K562 (cell line): Measurements from ENCODE around the gene DIS3L. TPM values are rescaled to one million over a fixed set of nuclear protein-coding genes. Genes with fewer than 3 reads are reported as not detected.
A peak's percentile ranks its signal among the peaks of the same experiment; 100 is the strongest.
"Not testable (repeated sequence)": the region's sequence is repeated elsewhere in the genome, so short reads cannot be mapped to it uniquely, and the experiment has no call there.

ENCODE experiments used
- ATAC-seq: fragments of 200-7000 bp; cut with Tn5 transposase; 3 replicates; pipeline ENCODE4 v1.9.1; 2020; ENCODE audit warnings: moderate library complexity
- BruUV-seq: library from RNA; stranded (reverse); fragments of 400-500 nt; replicated peaks from 2 replicates; lab custom pipeline; 2021; lab: Mats Ljungman, UMichigan
- CTCF ChIA-PET: fragments of 300-600 bp; formaldehyde crosslinking; extraction: SDS; loops from one replicate; lab custom pipeline; 2021; ENCODE audit warnings: low intra/inter-chr PET ratio; lab: Yijun Ruan, JAX
- POLR2A ChIA-PET: fragments of 300-600, 350-650 bp; sonication (Branson Sonifier 250); formaldehyde crosslinking; extraction: SDS; loops from one replicate; lab custom pipeline; 2021; ENCODE audit warnings: antibody characterized with exemption, inconsistent platforms; lab: Yijun Ruan, JAX
- DNase-seq, 4 experiments: peaks; one replicate each; pipeline versions ENCODE4 v3.0.0 to v3.0.0-alpha.2; 2011 to 2018; ENCODE audit warnings: low spot score in 3 of 4, mixed read lengths in 3 of 4; ENCODE audit errors: extremely low read depth in 1 of 4
- FAIRE-seq: peaks from 2 replicates; lab custom pipeline; 2011; peaks lifted over from hg19 to GRCh38; lab: Jason Lieb, UNC
- H2AFZ ChIP-seq: 2 replicates; pipeline ENCODE4 v1.6.0; 2011; ENCODE audit warnings: low read depth, low read length, control low read depth, inconsistent platforms
- H3K27ac ChIP-seq: fragments of 200-600 bp; 3 replicates; pipeline ENCODE4 v1.8.0; 2011; ENCODE audit warnings: low read depth, mild to moderate bottlenecking, control low read depth, inconsistent platforms, low read length, moderate library complexity, mixed read lengths; ENCODE audit errors: extremely low read depth
- H3K27me3 ChIP-seq, 2 experiments: fragments of 300-600 bp in 1 of 2; 2 replicates in 1 of 2; 3 replicates in 1 of 2; pipeline versions ENCODE4 v1.6.0 to v1.8.0; 2011; ENCODE audit warnings: inconsistent platforms in 2 of 2, low read length in 2 of 2, mild to moderate bottlenecking in 1 of 2, mixed read lengths in 1 of 2, moderate library complexity in 1 of 2; ENCODE audit not compliant: control insufficient read depth in 2 of 2, insufficient read depth in 2 of 2
- H3K36me3 ChIP-seq: fragments of 300-600 bp; 3 replicates; pipeline ENCODE4 v1.8.0; 2011; ENCODE audit warnings: mild to moderate bottlenecking, low read length, inconsistent platforms; ENCODE audit not compliant: control insufficient read depth, insufficient read depth
- H3K4me1 ChIP-seq, 2 experiments: fragments of 200-600 bp in 1 of 2; replicated peaks in 1 of 2; 2 replicates in 1 of 2; 3 replicates in 1 of 2; pipeline versions ENCODE4 v1.5.1 to v1.8.0; 2011; ENCODE audit warnings: inconsistent platforms in 2 of 2, low read length in 2 of 2, mild to moderate bottlenecking in 1 of 2, mixed read lengths in 1 of 2, moderate library complexity in 1 of 2; ENCODE audit not compliant: control insufficient read depth in 2 of 2, insufficient read depth in 2 of 2
- H3K4me2 ChIP-seq: 2 replicates; pipeline ENCODE4 v1.6.1; 2011; ENCODE audit warnings: low read length, control low read depth, inconsistent platforms, mixed read lengths; ENCODE audit not compliant: insufficient read depth
- H3K4me3 ChIP-seq: fragments of 200-600 bp; sonication (generic), shearing (Covaris generic); 2 replicates; pipeline ENCODE4 v1.5.1; 2016; ENCODE audit warnings: control low read depth, inconsistent platforms
- H3K79me2 ChIP-seq: fragments of 200-600 bp; 3 replicates; pipeline ENCODE4 v1.8.0; 2011; ENCODE audit warnings: low read length, inconsistent platforms; ENCODE audit not compliant: control insufficient read depth, insufficient read depth
- H3K9ac ChIP-seq, 2 experiments: 2 replicates each; pipeline versions ENCODE4 v1.6.0 to v1.6.1; 2011; ENCODE audit warnings: low read depth in 2 of 2, low read length in 2 of 2, control low read depth in 1 of 2, inconsistent platforms in 1 of 2, mild to moderate bottlenecking in 1 of 2, mixed read lengths in 1 of 2; ENCODE audit not compliant: insufficient read depth in 1 of 2
- H3K9me1 ChIP-seq: one replicate; pipeline ENCODE4 v1.6.0; 2011; ENCODE audit warnings: inconsistent platforms, mild to moderate bottlenecking, low read length, moderate library complexity; ENCODE audit not compliant: control insufficient read depth, insufficient read depth
- H3K9me3 ChIP-seq: replicated peaks from 2 replicates; pipeline ENCODE4 v1.5.1; 2011; ENCODE audit warnings: low read depth, low read length, inconsistent platforms; ENCODE audit not compliant: control insufficient read depth, insufficient read depth
- H4K20me1 ChIP-seq: replicated peaks from 2 replicates; pipeline ENCODE4 v1.6.1; 2011; ENCODE audit warnings: low read length, inconsistent platforms, mixed read lengths; ENCODE audit not compliant: control insufficient read depth, insufficient read depth
- CEBPG ChIP-seq, 3 experiments: fragments of 200-800 bp in 1 of 3; sonication (Bioruptor generic) in 1 of 3; sonication (generic) in 1 of 3; formaldehyde crosslinking in 1 of 3; IDR thresholded peaks in 2 of 3; conservative IDR thresholded peaks in 1 of 3; 2 replicates each; pipeline versions ENCODE4 v1.6.1 to v1.8.0; 2016 to 2022; ENCODE audit warnings: missing compliant biosample characterization in 2 of 3, missing genetic modification characterization in 2 of 3, mild to moderate bottlenecking in 1 of 3, missing genetic modification reagents in 1 of 3
- PRPF4 ChIP-seq: fragments of 200-400 bp; formaldehyde crosslinking; IDR thresholded peaks from one replicate; pipeline ENCODE4 v1.6.1; 2017; ENCODE audit warnings: low read length, low read depth, mild to moderate bottlenecking; ENCODE audit not compliant: insufficient read depth, poor library complexity, severe bottlenecking
- WGBS: fragments of 100-300 bp; shearing (Covaris generic); methylation state at CpG from one replicate; pipeline ENCODE4 v1.1.6; 2016; ENCODE audit warnings: low coverage, mixed read lengths; ENCODE audit not compliant: insufficient coverage; ENCODE audit errors: missing lambda C conversion rate; 5-methylcytosine and 5-hydroxymethylcytosine counted together
- in situ Hi-C: fragments of 300-500 bp; cut with MboI; formaldehyde crosslinking; loops from 4 replicates; pipeline ENCODE4 v1.15.0; 2018; ENCODE audit warnings: inconsistent platforms, mixed read lengths
- intact Hi-C: fragments of 100-400 bp; cut with micrococcal nuclease; formaldehyde crosslinking; loops from 2 replicates; pipeline ENCODE4 v1.14.2; 2022
- polyA plus RNA-seq, 8 experiments: library from polyadenylated mRNA; depleted of rRNA in 4 of 8; stranded (reverse) in 5 of 8; unstranded in 3 of 8; fragments of >200 nt; fragmentation: Nextera tagmentation in 2 of 8; fragmentation: Illumina TruSeq in 1 of 8; extraction: Ambion mirVana in 2 of 8; extraction: Trizol in 1 of 8; gene quantifications; 2 replicates each; pipeline versions ENCODE4 v1.2.1 to v1.2.3, GENCODE V29; 2011 to 2014; ENCODE audit warnings: inconsistent platforms in 1 of 8, missing spikeins in 1 of 8
- total RNA-seq, 7 experiments: library from RNA; depleted of rRNA in 6 of 7; stranded (reverse); fragments of >200 nt in 6 of 7; fragmentation: Illumina TruSeq in 2 of 7; extraction: Trizol in 2 of 7; gene quantifications; 2 replicates each; pipeline versions ENCODE4 v1.2.1 to v1.2.3, GENCODE V29; 2011 to 2021; ENCODE audit warnings: low replicate concordance in 1 of 7
- TF ChIP-seq, protein P1 (sequence below): fragments of 250-450 bp; sonication (Bioruptor Pico); IDR thresholded peaks from 2 replicates; pipeline ENCODE4 v1.4.0; 2020

The DIS3L gene
- total and polyA plus RNA-seq, 9 of the 15 experiments (the other 6 are each of a cell fraction or from before 2014, with no cell fraction given), result 5.9 to 34.6 (median 16.9) TPM

DNA sequence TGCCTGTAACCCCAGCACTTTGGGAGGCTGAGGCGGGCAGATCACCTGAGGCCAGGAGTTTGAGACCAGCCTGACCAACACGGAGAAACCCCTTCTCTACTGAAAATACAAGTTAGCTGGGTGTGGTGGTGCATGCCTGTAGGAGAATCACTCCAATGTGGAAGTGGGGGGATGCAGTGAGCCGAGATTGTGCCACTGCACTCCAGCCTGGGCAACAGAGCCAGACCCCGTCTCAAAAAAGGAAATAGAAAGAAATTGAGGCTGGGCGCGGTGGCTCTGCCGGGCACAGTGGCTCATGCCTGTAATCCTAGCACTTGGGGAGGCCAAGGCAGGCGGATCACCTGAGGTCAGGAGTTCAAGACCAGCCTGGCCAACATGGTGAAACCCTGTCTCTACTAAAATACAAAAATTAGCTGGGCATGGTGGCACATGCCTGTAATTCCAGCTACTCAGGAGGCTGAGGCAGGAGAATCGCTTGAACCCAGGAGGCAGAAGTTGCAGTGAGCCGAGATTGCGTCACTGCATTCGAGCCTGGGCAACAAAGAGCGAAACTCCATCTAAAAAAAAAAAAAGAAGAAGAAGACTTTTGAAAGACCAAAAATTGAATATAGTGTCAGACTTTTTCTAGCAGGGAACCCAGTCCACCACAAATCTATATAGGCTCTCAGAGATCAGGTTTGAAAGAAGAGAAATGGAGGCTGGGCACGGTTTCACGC lies 68.5 kb downstream of the DIS3L start:
- 73% methylated on average over 11 of the region's 15 CpGs for WGBS
- FAIRE-seq; ATAC-seq; H3K27ac ChIP-seq; H3K4me3 ChIP-seq; in situ Hi-C loops; H3K9ac ChIP-seq; H3K9me3 ChIP-seq; H3K9me1 ChIP-seq; H4K20me1 ChIP-seq; H3K27me3 ChIP-seq; H3K4me2 ChIP-seq; DNase-seq; H2AFZ ChIP-seq; BruUV-seq; CTCF ChIA-PET; H3K79me2 ChIP-seq; TF ChIP-seq CEBPG (CRISPR knock-in tag; IDR thresholded peaks at IDR 0.05): not testable (repeated sequence)
- POLR2A ChIA-PET, result interaction anchor here (0.6 kb wide), 1 partner anchor 474 kb away, joined by 4 read pairs; no protein-coding TSS in a partner anchor
- 0 out of 4 replicates have a peak, but pooled peaks of 1 of the 2 experiments have one; percentile 8 for TF ChIP-seq CEBPG (tag; conservative IDR thresholded peaks at IDR 0.05 in 1 of 2, IDR thresholded peaks at IDR 0.05 in 1 of 2)
- TF ChIP-seq, all 486 proteins: peak for 1; not testable (repeated sequence) for 485
- intact Hi-C loops, H3K4me1 ChIP-seq, H3K36me3 ChIP-seq: not testable (repeated sequence)

DNA sequence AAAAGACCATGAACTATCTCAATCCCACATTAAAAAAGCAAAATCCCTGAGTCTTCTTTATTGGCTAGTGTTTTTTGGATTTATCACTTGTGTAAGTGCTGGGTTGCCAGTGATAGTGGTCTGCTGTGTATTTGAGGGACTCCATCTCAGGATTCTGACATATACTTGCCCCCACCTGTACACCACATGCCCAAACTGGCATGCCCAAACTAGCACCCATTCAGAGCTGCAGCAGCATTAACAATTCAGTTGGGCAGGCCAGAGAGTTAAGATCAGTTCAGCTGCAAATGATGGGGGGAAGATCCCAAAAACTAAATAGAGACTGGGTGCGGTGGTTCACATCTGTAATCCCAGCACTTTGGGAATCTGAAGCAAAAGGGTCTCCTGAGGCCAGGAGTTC lies 69.4 kb downstream of the DIS3L start:
- CTCF ChIA-PET, result no interaction called here
- no peak overlapping the region for H3K9ac ChIP-seq
- intact Hi-C loops (no loop called here), in situ Hi-C loops (no loop called here)
- H3K27ac ChIP-seq, result no peak overlapping the region
- H3K27me3 ChIP-seq, result no peaks in the 10 kb centered on the region
- POLR2A ChIA-PET, result no interaction called here
- 100% methylated on average over 1 of the region's 1 CpG for WGBS
- no peaks in the 10 kb centered on the region for H3K36me3 ChIP-seq
- H3K4me3 ChIP-seq, result no peak overlapping the region
- no peak for ATAC-seq
- BruUV-seq, result no TSS peak
- no peak for DNase-seq
- no peak overlapping the region for H3K4me2 ChIP-seq
- no peaks in the 10 kb centered on the region for H3K9me1 ChIP-seq
- H4K20me1 ChIP-seq, result no peaks in the 10 kb centered on the region
- H2AFZ ChIP-seq, result no peak overlapping the region
- peaks cover 0 to 3% of the 10 kb centered on the region in 2 experiments; a peak in 1 of 5 replicates for H3K4me1 ChIP-seq
- H3K79me2 ChIP-seq, result no peaks in the 10 kb centered on the region
- no peaks in the 10 kb centered on the region for H3K9me3 ChIP-seq
- FAIRE-seq, result no peak
- TF ChIP-seq, protein P1, sequence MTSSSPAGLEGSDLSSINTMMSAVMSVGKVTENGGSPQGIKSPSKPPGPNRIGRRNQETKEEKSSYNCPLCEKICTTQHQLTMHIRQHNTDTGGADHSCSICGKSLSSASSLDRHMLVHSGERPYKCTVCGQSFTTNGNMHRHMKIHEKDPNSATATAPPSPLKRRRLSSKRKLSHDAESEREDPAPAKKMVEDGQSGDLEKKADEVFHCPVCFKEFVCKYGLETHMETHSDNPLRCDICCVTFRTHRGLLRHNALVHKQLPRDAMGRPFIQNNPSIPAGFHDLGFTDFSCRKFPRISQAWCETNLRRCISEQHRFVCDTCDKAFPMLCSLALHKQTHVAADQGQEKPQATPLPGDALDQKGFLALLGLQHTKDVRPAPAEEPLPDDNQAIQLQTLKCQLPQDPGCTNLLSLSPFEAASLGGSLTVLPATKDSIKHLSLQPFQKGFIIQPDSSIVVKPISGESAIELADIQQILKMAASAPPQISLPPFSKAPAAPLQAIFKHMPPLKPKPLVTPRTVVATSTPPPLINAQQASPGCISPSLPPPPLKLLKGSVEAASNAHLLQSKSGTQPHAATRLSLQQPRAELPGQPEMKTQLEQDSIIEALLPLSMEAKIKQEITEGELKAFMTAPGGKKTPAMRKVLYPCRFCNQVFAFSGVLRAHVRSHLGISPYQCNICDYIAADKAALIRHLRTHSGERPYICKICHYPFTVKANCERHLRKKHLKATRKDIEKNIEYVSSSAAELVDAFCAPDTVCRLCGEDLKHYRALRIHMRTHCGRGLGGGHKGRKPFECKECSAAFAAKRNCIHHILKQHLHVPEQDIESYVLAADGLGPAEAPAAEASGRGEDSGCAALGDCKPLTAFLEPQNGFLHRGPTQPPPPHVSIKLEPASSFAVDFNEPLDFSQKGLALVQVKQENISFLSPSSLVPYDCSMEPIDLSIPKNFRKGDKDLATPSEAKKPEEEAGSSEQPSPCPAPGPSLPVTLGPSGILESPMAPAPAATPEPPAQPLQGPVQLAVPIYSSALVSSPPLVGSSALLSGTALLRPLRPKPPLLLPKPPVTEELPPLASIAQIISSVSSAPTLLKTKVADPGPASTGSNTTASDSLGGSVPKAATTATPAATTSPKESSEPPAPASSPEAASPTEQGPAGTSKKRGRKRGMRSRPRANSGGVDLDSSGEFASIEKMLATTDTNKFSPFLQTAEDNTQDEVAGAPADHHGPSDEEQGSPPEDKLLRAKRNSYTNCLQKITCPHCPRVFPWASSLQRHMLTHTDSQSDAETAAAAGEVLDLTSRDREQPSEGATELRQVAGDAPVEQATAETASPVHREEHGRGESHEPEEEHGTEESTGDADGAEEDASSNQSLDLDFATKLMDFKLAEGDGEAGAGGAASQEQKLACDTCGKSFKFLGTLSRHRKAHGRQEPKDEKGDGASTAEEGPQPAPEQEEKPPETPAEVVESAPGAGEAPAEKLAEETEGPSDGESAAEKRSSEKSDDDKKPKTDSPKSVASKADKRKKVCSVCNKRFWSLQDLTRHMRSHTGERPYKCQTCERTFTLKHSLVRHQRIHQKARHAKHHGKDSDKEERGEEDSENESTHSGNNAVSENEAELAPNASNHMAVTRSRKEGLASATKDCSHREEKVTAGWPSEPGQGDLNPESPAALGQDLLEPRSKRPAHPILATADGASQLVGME (CRISPR knock-in tag), result no peak
- TF ChIP-seq PRPF4, result no peak
